GM18507 (cell line): ENCODE data around the gene TTPAL.

ENCODE experiments used
- DNase-seq: peaks from one replicate; pipeline ENCODE4 v3.0.0; 2011; ENCODE audit warnings: low read depth; ENCODE audit not compliant: insufficient read length; ENCODE audit errors: extremely low spot score
- FAIRE-seq: peaks from 2 replicates; lab custom pipeline; 2011; peaks lifted over from hg19 to GRCh38; lab: Jason Lieb, UNC

TTPAL gene

DNA sequence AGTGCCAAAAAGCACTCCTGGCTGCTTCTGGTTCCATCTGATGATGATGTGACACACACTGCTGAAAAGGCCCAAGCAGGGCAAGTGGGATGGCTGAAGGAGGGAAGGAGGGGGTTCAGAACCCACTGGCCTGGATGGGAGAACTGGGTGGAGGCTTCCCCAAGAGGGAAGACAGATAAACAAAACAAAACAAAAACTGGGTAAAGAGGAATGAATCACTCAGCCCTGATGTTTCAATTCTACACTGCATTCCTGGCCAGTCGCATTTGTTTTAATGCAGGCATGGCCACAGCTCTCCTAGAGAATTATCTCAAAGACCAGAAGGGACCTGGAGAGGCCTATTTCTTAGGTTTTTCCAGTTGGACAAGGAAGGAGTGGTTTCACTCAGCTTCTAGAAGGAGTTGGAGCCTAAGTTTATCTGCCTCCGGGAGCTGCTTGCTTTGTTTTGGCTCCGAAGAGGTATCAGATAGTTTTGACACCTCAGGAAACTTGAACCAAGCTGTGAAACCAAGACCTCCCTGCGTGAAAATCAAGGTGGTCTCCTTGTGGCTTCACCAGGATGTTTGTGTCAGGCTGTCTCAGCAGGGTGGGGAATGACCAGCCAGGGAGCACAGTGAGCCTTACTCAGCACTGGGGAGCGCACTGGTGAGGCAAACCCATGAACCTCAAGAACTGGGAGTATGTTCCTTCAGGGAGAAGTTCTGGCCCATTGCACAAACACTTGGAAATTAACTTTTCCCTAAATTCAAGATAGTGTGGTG, 16.1 kb downstream of the TTPAL start:
- FAIRE-seq (no peak), DNase-seq (no peak)

DNA sequence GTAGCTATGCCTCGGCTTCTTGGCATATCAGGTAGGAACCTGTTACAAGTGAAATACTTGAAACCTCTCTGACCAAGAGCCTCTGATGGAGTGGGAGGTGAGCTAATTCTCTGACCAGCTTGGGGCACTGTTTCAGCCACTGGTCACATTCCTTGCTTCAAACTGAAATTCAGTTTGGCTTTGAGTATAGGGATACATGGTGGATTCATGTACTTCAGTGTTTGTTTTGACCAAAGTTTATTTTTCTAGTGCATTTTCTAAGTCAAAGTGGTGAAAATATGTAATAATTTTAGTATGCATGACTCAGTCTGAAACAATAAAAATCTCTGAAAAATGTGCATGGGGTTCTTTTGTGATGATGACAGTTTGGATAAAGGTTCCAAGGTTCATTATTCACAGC, 18.6 kb downstream of the TTPAL start:
- FAIRE-seq (no peak), DNase-seq (no peak)

DNA sequence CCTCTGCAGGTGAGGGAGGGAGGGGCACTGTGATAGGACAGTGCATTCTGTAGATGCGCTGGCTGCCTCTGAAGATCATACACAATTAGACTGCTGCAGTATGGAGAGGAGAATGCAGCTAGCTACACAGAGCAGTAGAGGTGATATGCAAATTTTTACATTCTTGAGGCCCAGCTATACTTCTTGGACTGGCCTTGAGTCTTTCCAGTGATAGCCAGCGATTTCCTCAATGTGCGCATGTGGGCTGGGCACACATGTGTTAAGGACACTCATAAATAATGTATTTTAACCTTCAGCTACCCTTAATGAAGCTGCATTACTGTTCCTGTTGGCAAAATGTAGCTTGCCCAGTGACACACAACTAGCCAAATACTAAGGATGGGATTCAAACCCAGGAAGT, 19.0 kb downstream of the TTPAL start:
- no peak for FAIRE-seq
- no peak for DNase-seq

DNA sequence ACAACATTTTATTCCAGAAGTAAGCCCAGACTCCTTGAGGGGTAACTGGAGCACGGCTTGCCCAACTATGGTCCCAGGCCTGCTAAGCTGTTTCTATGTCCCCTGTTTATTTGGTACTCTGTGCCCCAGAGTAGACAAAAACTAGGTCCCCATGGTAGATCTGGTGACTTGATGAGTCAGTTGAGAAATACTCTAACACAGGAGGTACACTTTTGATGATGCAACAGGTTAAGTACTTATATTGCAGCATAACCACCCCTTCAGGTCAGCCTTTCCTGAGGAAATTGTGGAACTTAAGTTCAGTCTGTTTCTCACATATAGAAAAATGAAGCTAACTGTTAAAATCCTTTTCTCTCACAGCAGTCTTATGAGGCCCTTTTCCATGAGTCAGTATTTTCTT, 19.6 kb downstream of the TTPAL start:
- FAIRE-seq (no peak), DNase-seq (no peak)

GRCh38 chr20:44495802-44496481, 20.3 kb downstream of the TTPAL start:
- DNase-seq (no peak), FAIRE-seq (no peak)

- DNase-seq (no peak), FAIRE-seq (no peak)
Observed at GRCh38 chr20:44496976-44497375, 21.3 kb downstream of the TTPAL start.

DNA sequence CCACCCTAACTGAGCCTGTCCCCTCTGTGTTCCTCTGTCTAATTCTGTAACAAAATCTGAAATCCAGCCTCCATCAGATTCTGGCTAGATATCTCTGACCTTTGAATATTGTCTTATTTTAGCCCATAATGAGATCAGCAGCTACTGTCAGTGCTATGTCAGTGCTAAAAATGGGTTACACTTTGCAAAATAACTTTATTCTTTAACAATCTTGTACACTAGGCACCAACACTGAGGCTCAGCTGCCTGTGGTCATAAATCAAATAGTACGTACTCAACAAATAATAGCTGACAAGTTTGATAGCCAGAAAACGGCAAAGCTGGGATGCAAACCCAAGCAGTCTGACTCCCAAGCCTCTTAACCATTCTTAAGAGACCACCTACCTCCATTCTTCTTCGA, 22.1 kb downstream of the TTPAL start:
- no peak for DNase-seq
- FAIRE-seq: no peak

DNA sequence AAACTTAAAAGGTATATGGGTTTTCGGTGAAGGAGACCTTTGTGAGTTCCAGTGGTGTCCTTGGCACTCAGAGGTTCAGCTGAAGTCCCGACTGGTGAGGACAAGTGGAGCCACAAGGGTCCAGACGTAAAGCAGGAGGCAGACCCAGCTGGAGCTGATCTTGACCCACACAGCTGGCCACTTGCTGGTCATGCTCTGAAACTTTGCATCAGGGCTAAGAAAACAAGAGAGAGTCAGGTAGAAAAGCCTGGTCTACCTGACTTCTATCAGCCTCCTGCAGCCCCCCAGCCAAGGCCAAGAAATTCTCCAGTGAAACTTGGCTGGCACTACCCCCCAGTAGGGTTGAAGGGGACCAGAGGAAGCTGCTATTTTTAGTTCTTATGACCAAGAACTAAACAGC, 24.5 kb downstream of the TTPAL start:
- DNase-seq (no peak), FAIRE-seq (no peak)

DNA sequence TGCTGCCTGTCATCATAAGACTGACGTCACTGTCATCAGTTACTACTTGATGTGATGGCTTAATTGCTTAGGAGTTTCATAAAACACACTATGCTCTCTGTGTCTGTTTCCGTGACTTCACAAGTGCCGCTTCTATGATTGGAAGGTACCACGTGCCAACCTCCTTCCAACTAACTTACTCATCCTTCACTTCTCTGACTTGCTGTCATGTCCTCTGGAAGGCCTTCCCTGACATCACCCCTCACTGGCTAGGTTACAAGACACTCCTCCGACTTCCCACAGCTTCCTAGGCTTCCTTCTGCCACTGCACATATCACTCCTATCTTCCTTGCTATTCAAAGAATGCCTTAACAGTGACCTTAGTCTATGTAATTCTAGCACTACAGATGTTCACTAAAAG, 25.8 kb downstream of the TTPAL start:
- FAIRE-seq (no peak), DNase-seq (no peak)

GRCh38 chr20:44502968-44503367, 27.3 kb downstream of the TTPAL start:
- no peak for FAIRE-seq
- no peak for DNase-seq

DNA sequence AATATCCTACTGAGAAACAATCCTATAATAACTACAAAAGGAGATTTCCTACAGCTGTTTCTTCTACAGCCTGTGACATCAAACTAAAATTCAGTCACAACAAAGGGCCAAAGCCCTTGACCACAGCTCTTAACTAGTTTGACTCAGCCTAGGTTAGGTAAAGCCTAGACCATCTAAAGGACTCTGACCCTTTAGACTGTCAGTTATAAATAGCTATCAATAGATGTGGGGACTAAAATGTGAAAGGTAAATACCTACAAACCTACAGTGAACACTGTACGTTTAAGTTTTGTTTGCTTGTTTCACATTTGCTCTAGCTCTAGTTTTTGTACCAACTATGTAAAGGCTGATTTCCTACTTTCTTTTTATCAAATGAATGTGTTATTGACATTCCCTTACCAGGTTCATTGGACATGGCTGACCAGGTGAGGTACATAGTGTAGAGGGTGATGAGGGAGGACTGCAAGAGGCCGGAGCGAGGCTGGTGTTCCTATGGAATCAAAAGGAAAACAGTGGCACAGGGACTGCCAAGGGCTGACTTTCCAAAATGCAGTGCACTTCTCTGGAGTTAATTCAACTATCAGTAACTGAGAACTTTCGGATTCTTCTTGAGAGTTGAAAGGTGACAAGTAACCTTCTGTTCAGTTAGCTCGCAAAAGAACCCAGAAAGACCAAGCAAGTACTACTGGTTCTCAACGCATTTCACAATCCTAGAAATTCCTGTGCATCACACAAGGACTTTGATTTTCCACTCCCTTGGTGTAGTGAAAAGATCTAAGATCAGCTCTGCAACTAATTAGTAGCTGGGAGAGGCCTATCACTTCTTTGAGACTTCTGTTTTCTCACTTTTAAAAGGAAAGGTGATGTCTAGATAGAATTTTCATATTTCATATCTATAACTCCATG, 29.0 kb downstream of the TTPAL start:
- FAIRE-seq (no peak), DNase-seq (no peak)

DNA sequence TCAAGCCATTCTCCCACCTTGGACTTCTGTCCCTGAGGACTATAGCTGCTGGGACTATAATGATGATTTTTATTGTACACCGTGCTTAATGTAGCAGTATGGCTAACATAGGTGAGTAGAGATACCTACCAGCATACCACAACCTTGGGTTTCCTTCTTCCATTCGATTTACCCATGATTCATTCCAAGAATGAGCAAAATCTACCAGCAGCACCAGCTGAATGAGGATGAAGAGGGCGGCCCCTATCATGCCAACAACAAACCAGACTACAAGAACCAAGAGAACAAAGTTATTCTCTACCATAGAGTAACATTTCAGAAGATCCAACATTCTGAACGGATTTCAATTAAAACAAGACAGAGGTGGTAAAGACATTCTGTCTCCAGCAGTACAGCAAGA, 34.1 kb downstream of the TTPAL start:
- DNase-seq (no peak), FAIRE-seq (no peak)

GRCh38 chr20:44513871-44514270, 38.2 kb downstream of the TTPAL start:
- FAIRE-seq (no peak), DNase-seq (no peak)

DNA sequence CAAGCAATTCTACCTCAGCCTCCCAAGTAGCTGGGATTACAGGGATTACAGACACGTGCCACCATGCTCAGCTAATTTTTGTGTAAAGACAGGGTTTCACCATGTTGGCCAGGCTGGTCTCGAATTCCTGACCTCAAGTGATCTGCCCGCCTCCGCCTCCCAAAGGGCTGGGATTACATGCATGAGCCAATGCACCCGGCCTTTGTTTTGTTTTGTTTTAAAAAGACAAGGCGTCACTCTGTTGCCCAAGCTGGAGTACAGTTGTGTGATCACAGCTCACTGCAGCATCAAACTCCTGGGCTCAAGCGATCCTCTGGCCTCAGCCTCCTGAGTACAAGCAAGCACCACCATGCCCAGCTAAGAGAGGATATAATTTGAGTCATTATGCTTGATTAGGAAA, 40.8 kb downstream of the TTPAL start:
- no peak for DNase-seq
- no peak for FAIRE-seq

DNA sequence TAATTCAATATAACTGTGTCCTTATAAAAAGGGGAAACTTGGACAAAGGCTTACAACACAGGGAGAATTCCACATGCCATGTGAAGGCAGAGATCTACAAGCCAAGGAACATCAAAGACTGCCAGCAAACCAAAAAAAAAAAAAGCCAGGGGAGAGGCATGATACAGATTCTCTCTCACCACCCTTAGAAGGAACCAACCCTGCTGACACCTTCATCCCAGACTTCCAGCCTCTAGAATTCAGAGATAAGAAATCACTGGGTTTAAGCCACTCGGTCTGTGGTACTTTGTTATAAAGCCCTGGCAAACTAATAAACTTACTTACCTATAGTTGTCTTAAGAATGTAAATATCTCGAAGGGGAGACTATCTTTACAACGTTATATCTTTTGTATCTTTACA, 41.8 kb downstream of the TTPAL start:
- no peak for FAIRE-seq

GRCh38 chr20:44518248-44518647, 42.6 kb downstream of the TTPAL start:
- no peak for FAIRE-seq
- no peak for DNase-seq

More for the DNA sequence above, 41.8 kb downstream of the TTPAL start:
- no peak for DNase-seq

DNA sequence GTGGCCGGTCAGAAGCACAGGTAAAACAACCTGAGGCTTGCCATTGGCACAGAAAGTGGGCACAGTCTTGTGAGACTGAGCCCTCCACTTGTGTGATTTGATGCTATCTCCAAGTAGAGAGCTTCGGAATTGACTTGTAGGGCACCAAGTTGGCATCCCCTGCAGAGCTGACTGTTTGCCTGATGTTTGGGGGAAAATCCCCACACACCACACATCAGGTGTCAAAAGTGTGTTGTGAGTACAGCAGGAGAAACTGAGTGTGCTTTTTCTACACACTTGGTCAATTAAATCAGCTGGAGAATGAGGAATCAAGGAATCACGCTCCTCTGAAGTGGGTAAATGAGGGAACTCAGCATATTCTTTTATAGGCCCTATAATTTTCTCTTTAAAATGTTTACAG, 45.2 kb downstream of the TTPAL start:
- FAIRE-seq (no peak), DNase-seq (no peak)

DNA sequence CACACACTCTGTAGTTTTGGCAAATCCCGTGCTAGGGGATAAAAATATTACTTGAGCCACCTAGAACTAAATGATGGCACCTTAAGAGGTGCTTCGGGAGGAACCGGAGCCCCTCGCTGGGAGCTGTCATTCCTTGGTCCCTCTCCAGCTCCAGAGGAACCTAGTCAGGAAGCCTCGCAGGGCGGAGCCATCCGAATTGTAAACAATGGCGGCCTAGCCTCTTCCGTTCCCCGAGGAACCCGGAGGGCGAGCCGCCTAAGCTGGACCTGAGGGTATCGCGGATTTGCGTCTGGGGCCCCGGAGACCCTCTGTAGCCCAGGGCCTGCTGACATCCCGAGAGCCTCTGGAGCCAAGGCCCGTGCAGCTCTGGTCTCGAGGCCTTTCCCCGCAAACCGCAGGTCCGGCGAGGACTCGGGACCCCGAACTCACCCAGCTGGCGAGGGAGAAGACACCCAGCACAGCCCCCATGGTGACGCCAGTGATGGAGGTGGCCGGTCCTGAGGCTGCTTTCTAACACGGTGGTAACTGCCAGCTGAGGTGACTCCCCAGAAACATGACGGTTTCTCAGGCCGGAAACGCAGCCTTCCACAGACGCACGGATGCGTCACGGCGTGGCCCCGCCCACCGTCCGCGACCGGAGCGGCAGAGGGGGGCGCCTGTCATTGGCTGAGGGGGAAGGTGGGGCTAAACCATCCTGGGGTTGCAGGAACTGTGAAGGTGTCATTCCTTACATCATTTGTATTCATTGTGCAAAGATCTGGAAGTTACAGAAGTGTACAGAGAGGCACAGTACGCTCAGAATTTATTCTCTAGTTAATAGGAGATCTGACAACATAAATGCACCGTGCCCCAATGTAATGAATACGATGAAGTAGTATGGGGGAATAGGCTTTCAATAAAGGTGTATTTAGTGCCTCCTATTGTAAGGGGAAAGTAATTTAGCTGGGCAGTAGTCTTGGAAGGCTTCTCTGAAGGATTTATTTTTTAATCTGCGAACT, 46.1 kb downstream of the TTPAL start, which contains the start of gene SERINC3:
SERINC3 (minus strand) TSS at position 587 of the 998 bp plus-strand sequence; CDS start at position 468, 119 bp downstream.
- FAIRE-seq: peak; percentile 96
- peak; percentile 95 for DNase-seq

GRCh38 chr20:44522841-44523240, 47.2 kb downstream of the TTPAL start:
- FAIRE-seq: no peak
- DNase-seq: no peak
